HG03520 (cell line): Measurements from ENCODE around the gene PRR23A.

ENCODE experiments used
- ATAC-seq: cut with Tn5 transposase; IDR thresholded peaks from one replicate; pipeline ENCODE4 v1.9.1; 2021; ENCODE audit warnings: mild to moderate bottlenecking, moderate library complexity; ENCODE audit not compliant: unreplicated experiment

Gene PRR23A

GRCh38 chr3:138974462-138974861 lies 31.6 kb downstream of the PRR23A start:
- no peak for ATAC-seq

GRCh38 chr3:138972941-138973340 lies 33.1 kb downstream of the PRR23A start:
- ATAC-seq, result no peak

- ATAC-seq, result no peak
These were observed 34.2 kb downstream of the PRR23A start for GRCh38 chr3:138971766-138972320.

GRCh38 chr3:138964923-138965322 lies 41.1 kb downstream of the PRR23A start:
- ATAC-seq, result no peak

- no peak for ATAC-seq
These were observed 41.8 kb downstream of the PRR23A start for GRCh38 chr3:138964264-138964663.

- ATAC-seq, result no peak
These were observed 43.1 kb downstream of the PRR23A start for GRCh38 chr3:138962854-138963560.

GRCh38 chr3:138960417-138960852 lies 45.6 kb downstream of the PRR23A start:
- no peak for ATAC-seq
